Activated CD4-positive, alpha-beta memory T cell treated with anti-CD3 and anti-CD28 coated beads, Interleukin-2, amount 10 ng/mL, durations not matched to agents 7 days and 5 days (primary cell): ENCODE data around the gene STPG3. TPM values are rescaled to one million over a fixed set of nuclear protein-coding genes. Genes with fewer than 3 reads are reported as not detected.

Source experiments
- CTCF ChIA-PET: fragments of 350-600 bp; sonication (Branson Sonifier 250); formaldehyde crosslinking; loops from one replicate; lab custom pipeline; 2021; ENCODE audit warnings: antibody characterized with exemption, inconsistent platforms; lab: Charles Lee
- POLR2A ChIA-PET: fragments of 350-600 bp; sonication (Branson Sonifier 250); formaldehyde crosslinking; loops from one replicate; lab custom pipeline; 2021; ENCODE audit warnings: antibody characterized with exemption; lab: Charles Lee
- DNase-seq: peaks from one replicate; pipeline ENCODE4 v3.0.0-alpha.2; 2020
- H3K27ac Mint-ChIP-seq: one replicate; pipeline ENCODE4 v1.8.0; 2021; ENCODE audit warnings: mild to moderate bottlenecking, mixed read lengths
- H3K27me3 Mint-ChIP-seq: one replicate; pipeline ENCODE4 v1.8.0; 2021; ENCODE audit warnings: mixed read lengths
- H3K36me3 Mint-ChIP-seq: one replicate; pipeline ENCODE4 v1.8.0; 2021; ENCODE audit warnings: low read depth, mixed read lengths
- H3K4me1 Mint-ChIP-seq: one replicate; pipeline ENCODE4 v1.8.0; 2021; ENCODE audit warnings: mixed read lengths
- H3K4me3 Mint-ChIP-seq: one replicate; pipeline ENCODE4 v1.8.0; 2021; ENCODE audit warnings: mild to moderate bottlenecking, mixed read lengths
- H3K9me3 Mint-ChIP-seq: one replicate; pipeline ENCODE4 v1.8.0; 2021; ENCODE audit warnings: mixed read lengths
- total RNA-seq, 2 experiments: library from RNA; stranded (reverse); gene quantifications; one replicate each; pipeline ENCODE4 v1.2.3, GENCODE V29; 2021

Gene STPG3
- total RNA-seq, 2 experiments from 2014 or later, result not detected

GRCh38 chr9:137244486-137245449, 6.3 kb upstream of the STPG3 start:
- ChIA-PET CTCF (no interaction called here), POLR2A (interaction anchor here (0.5 to 10.4 kb wide), 5 partner anchors 8 to 705 kb away, joined by 3 to 251 read pairs (median 4); partner anchors contain the start of genes NELFB and STPG3)
- Mint-ChIP-seq H3K4me1 (peaks cover 25% of the 10 kb centered on the region), H3K9me3 (no peaks in the 10 kb centered on the region), H3K27ac (no peak overlapping the region), H3K4me3 (no peak overlapping the region), H3K36me3 (peaks cover 30% of the 10 kb centered on the region), H3K27me3 (no peaks in the 10 kb centered on the region)
- no peak for DNase-seq

GRCh38 chr9:137245450-137246421, 5.3 kb upstream of the STPG3 start:
- POLR2A ChIA-PET, result interaction anchor here (1.3 to 10.4 kb wide), 2 partner anchors 7 to 131 kb away, joined by 3 to 251 read pairs; partner anchors contain the start of genes DPP7, NELFB and STPG3
- H3K27ac Mint-ChIP-seq, result no peak overlapping the region
- peaks cover 24% of the 10 kb centered on the region for H3K4me1 Mint-ChIP-seq
- CTCF ChIA-PET, result interaction anchor here (0.8 kb wide), 1 partner anchor 9 kb away, joined by 3 read pairs; no protein-coding TSS in a partner anchor
- no peaks in the 10 kb centered on the region for H3K9me3 Mint-ChIP-seq
- DNase-seq, result no peak
- H3K4me3 Mint-ChIP-seq, result no peak overlapping the region
- peaks cover 30% of the 10 kb centered on the region for H3K36me3 Mint-ChIP-seq
- H3K27me3 Mint-ChIP-seq, result no peaks in the 10 kb centered on the region

DNA sequence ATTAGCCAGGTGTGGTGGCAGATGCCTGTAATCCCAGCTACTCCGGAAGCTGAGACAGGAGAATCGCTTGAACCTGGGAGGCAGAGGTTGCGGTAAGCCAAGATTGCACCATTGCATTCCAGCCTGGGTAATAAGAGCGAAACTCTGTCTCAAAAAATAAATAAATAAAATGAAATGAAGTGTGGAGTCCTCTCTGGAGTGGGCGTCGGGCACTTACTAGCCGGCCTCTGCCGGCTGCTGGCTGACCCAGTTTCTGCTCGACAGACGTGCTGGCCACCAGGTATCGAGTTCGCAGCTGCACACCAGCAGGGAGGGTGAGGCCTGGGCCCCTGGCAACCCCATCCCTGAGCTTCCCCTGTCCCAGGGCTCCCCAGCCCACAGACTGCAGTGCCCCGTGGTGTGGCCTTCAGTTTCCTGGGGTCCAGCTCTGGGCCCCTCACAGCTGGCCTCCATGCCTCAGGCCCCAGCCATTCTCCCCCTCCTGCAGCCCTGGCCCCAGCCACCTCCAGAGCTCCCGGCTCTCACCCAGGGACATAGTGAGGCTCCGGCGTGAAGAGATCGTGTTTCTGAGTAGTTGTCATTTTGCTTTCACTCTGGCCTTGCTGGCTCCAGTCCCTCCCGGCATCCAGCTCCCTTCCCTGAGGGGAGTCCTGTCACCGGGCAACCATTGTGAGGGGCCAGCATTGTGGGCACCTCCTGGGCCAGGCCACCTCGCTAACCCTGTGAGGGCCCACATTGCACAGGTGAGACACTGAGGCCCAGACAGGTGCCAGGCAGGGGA, 3.8 kb upstream of the STPG3 start:
- no peak for DNase-seq
- ChIA-PET POLR2A (interaction anchor here (1.0 to 12.2 kb wide), 2 partner anchors 6 to 9 kb away, joined by 4 to 251 read pairs; partner anchors contain the start of gene TUBB4B), CTCF (no interaction called here)
- peaks cover 20% of the 10 kb centered on the region for H3K36me3 Mint-ChIP-seq
- no peaks in the 10 kb centered on the region for H3K9me3 Mint-ChIP-seq
- no peak overlapping the region for H3K27ac Mint-ChIP-seq
- no peak overlapping the region for H3K4me3 Mint-ChIP-seq
- H3K4me1 Mint-ChIP-seq, result peaks cover 19% of the 10 kb centered on the region
- no peaks in the 10 kb centered on the region for H3K27me3 Mint-ChIP-seq

DNA sequence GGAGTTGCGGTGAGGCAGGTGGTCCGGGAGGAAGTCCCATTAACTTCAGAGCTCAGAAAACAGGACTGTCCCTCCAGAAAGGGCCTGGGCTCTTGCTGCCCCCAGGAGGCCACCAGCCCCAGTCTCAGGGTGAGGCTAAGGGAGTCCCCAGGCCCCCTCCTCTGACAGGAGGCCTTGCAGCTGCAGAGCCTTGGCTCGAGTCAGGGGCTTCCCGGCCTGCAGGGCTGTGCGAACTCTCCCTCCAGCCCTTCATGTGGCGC, 3.2 kb upstream of the STPG3 start:
- Mint-ChIP-seq H3K4me1 (peaks cover 14% of the 10 kb centered on the region), H3K36me3 (peaks cover 15% of the 10 kb centered on the region), H3K27me3 (no peaks in the 10 kb centered on the region), H3K27ac (no peak overlapping the region), H3K4me3 (no peak overlapping the region), H3K9me3 (no peaks in the 10 kb centered on the region)
- DNase-seq, result no peak
- CTCF ChIA-PET, result no interaction called here
- POLR2A ChIA-PET, result interaction anchor here (1.0 to 12.2 kb wide), 2 partner anchors 7 to 8 kb away, joined by 4 to 251 read pairs; partner anchors contain the start of gene TUBB4B

GRCh38 chr9:137250329-137251193, 525 bp upstream of the STPG3 start:
- Mint-ChIP-seq H3K36me3 (peaks cover under 1% of the 10 kb centered on the region), H3K27ac (no peak overlapping the region), H3K27me3 (peaks cover 3% of the 10 kb centered on the region), H3K4me3 (no peak overlapping the region), H3K9me3 (no peaks in the 10 kb centered on the region), H3K4me1 (peaks cover 5% of the 10 kb centered on the region)
- no peak for DNase-seq
- ChIA-PET CTCF (no interaction called here), POLR2A (interaction anchor here (12.2 kb wide), 1 partner anchor 10 kb away, joined by 251 read pairs; the partner anchor contains the start of gene TUBB4B)

DNA sequence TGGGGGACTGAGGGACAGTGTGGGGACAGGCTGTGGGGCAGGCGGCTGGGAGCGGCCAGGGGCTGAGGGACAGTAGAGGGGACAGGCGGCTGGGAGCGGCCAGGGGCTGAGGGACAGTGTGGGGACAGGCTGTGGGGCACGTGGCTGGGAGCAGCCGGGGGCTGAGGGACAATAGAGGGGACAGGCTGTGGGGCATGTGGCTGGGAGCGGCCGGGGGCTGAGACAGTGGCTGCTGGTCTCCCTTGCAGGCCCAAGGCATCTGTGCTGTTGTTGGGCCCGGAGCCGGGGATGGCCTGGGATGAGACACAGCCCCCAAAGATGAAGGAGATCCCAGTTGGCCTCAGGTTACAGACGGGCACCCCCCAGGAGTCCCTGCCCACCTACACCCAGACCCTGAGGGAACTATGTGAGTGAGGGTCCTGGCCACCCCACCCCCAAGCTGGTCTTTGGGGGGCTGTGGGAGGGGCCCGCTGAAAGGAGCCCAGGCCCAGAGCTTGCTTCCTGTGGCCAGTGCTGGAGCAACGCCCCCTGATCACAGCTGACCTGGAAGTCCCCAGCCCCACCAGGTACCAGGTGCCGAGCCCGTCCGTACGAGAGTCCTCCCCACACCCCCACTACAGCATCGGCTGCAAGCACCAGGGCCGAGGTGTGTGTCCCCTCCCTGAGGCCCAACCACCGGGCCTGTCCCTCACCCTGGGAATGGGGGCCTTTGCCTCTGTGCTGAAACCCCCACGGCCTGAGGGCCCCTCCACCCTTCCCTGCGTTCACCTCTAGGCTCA, 593 bp downstream of the STPG3 start:
- Mint-ChIP-seq H3K4me3 (no peak overlapping the region), H3K9me3 (no peaks in the 10 kb centered on the region), H3K27ac (no peak overlapping the region), H3K36me3 (peaks cover 10% of the 10 kb centered on the region), H3K27me3 (peaks cover 3% of the 10 kb centered on the region), H3K4me1 (peaks cover 14% of the 10 kb centered on the region)
- POLR2A ChIA-PET, result interaction anchor here (12.2 kb wide), 1 partner anchor 11 kb away, joined by 251 read pairs; the partner anchor contains the start of gene TUBB4B
- CTCF ChIA-PET, result no interaction called here
- no peak for DNase-seq

DNA sequence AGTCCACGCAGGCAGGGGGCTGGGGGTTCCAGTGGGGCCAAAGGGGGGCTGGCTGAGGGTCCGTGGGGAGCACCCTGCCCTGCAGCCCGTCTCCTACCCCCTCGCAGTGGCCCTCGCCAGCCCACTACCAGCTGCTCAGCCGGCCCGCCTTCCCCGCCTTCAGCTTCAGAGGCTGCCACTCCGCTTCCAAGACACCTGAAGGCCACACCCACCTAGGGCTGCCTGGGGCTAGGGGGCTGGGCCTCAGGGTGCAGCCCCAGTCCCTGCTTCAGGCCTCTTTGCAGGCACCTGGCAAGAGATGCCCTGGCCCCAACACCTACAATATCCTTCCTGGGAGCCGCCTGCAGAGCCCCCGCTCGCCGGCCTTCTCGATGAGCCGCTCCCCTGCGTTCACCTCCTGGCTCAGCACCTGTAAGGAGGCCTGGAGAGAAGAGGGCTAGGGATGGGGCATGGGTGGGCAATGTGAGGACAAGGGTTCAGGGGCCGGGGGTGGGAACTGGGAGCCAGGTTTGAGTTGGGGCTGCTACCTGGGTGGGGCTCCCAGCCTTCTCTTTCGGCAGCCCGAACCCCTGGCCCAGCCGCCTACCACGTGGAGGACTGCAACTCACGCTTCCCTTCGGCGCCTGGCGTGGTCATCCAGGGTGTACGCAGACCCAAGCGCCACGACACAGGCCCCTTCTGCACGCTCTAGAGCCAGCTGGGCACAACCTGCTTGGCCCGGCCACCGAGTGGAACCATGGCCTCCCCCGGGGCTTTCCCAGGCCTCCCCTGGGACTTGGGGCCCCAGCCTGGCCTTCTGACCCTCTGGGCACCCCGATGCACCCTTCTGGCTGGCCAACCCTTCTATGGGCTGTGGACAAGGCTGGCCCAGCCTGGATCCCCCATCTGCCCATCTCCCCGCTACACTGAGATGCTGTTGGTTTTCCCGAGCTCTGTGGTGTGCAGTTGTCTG, 1.7 kb downstream of the STPG3 start:
- Mint-ChIP-seq H3K4me3 (no peak overlapping the region), H3K27ac (no peak overlapping the region), H3K9me3 (no peaks in the 10 kb centered on the region), H3K36me3 (peaks cover 15% of the 10 kb centered on the region), H3K27me3 (peaks cover 3% of the 10 kb centered on the region), H3K4me1 (peaks cover 18% of the 10 kb centered on the region)
- no peak for DNase-seq
- ChIA-PET POLR2A (interaction anchor here (1.2 to 12.2 kb wide), 3 partner anchors 12 to 123 kb away, joined by 6 to 251 read pairs (median 9); partner anchors contain the start of genes NDOR1, TMEM203 and TUBB4B), CTCF (interaction anchor here (2.6 kb wide), 1 partner anchor 13 kb away, joined by 12 read pairs; the partner anchor contains the start of gene TUBB4B)

DNA sequence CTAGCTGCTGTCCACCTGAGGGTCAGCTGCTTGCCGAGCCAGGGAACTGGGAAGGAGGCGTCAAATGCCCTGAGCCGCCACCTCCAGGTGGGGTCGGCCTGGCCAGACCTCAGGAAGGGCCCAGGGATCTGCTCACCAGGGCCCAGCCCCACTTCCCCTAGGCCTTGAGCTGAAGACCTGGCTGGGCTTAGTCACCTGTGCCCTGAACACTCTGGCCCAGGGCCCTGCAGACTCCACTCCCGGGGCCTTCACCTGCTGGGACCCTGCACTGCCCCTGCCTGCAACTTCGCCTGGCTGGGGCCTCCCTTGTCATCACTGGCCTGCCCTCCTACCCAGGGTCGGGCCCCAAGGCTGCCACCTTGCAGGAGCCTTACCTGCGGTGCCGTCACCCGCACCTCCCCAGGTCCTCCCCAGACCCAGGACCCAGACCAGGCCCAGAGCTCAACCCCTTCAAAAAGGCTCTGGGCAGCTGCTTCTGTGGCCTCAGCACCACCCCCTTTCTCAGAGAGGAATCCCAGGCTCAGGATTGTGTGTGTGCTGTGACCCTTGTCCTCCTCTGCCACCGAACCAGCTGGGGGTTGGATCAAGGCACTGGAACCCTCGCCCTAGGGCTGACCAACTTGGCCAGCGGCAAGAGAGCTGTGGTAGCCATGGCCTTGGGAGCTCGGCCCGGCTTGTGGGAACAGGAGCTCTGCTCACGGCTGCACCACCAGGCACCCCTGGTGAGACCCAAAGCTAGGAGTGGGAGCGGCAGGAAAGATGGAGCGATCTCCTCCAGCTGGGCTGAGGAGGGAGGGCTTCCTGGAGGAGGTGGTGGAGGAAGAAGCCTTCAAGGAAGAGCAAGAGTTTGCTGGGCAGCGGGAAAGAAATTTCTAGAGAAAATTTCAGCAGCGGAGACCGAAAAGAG, 2.9 kb downstream of the STPG3 start:
- peaks cover 3% of the 10 kb centered on the region for H3K27me3 Mint-ChIP-seq
- H3K9me3 Mint-ChIP-seq, result no peaks in the 10 kb centered on the region
- ChIA-PET POLR2A (interaction anchor here (0.9 to 12.2 kb wide), 9 partner anchors 13 to 184 kb away, joined by 3 to 251 read pairs (median 6); partner anchors contain the start of genes CYSRT1, NDOR1, TMEM203 and TOR4A), CTCF (interaction anchor here (0.7 to 2.6 kb wide), 6 partner anchors 11 to 219 kb away, joined by 3 to 12 read pairs (median 6); partner anchors contain the start of gene TUBB4B)
- peak overlapping the region; percentile 83 for H3K4me3 Mint-ChIP-seq
- H3K4me1 Mint-ChIP-seq, result peaks cover 18% of the 10 kb centered on the region
- peaks cover 18% of the 10 kb centered on the region for H3K36me3 Mint-ChIP-seq
- H3K27ac Mint-ChIP-seq, result peak overlapping the region; percentile 69
- DNase-seq, result no peak
